KMS-11 (cell line): Measurements from ENCODE around the gene NLRP8.
"Not testable (repeated sequence)": the region's sequence is repeated elsewhere in the genome, so short reads cannot be mapped to it uniquely, and the experiment has no call there.

ENCODE experiments used
- H2AFZ ChIP-seq: fragments of 200-600 bp; sonication (generic); 2 replicates; pipeline ENCODE4 v1.6.1; 2016; ENCODE audit warnings: antibody characterized with exemption, mixed run types, low read depth
- H3K27ac ChIP-seq: fragments of 200-600 bp; sonication (generic); 2 replicates; pipeline ENCODE4 v1.6.1; 2016; ENCODE audit warnings: mild to moderate bottlenecking, mixed run types
- H3K27me3 ChIP-seq: fragments of 200-600 bp; sonication (generic); 2 replicates; pipeline ENCODE4 v1.6.1; 2017; ENCODE audit warnings: mild to moderate bottlenecking, low read depth, mixed run types, moderate library complexity; ENCODE audit not compliant: insufficient read depth
- H3K36me3 ChIP-seq: fragments of 200-600 bp; sonication (generic); 2 replicates; pipeline ENCODE4 v1.6.1; 2017; ENCODE audit warnings: mild to moderate bottlenecking, mixed run types; ENCODE audit not compliant: insufficient read depth
- H3K4me1 ChIP-seq: fragments of 200-600 bp; sonication (generic); 2 replicates; pipeline ENCODE4 v1.6.1; 2016; ENCODE audit warnings: mild to moderate bottlenecking, low read depth, mixed run types; ENCODE audit not compliant: poor library complexity, severe bottlenecking
- H3K4me2 ChIP-seq: fragments of 200-600 bp; sonication (generic); 2 replicates; pipeline ENCODE4 v1.7.0; 2016; ENCODE audit warnings: mild to moderate bottlenecking, mixed run types
- H3K4me3 ChIP-seq: fragments of 200-600 bp; sonication (generic); IDR thresholded peaks from 2 replicates; pipeline ENCODE4 v1.6.1; 2017; ENCODE audit warnings: low read depth, low read length, mixed read lengths; ENCODE audit not compliant: insufficient read depth
- H3K79me2 ChIP-seq: fragments of 200-600 bp; sonication (generic); 2 replicates; pipeline ENCODE4 v1.6.1; 2016; ENCODE audit warnings: low read depth, mixed run types; ENCODE audit not compliant: insufficient read depth
- H3K9ac ChIP-seq: fragments of 200-600 bp; sonication (generic); 2 replicates; pipeline ENCODE4 v1.6.1; 2016; ENCODE audit warnings: mild to moderate bottlenecking, mixed run types
- H4K20me1 ChIP-seq: fragments of 200-600 bp; sonication (generic); 2 replicates; pipeline ENCODE4 v1.6.1; 2016; ENCODE audit warnings: mild to moderate bottlenecking, mixed run types; ENCODE audit not compliant: insufficient read depth
- CTCF ChIP-seq: fragments of 200-600 bp; sonication (generic); conservative IDR thresholded peaks from 2 replicates; pipeline ENCODE4 v1.6.1; 2017; ENCODE audit warnings: low read depth, mild to moderate bottlenecking, antibody characterized with exemption, low read length, moderate library complexity, mixed read lengths

The NLRP8 gene

GRCh38 chr19:55913643-55914268, 33.9 kb upstream of the NLRP8 start:
- Histone ChIP-seq H3K4me2 (no peak overlapping the region), H2AFZ (no peak overlapping the region; the same call in 1 of the 2 replicates), H3K4me3 (no peak overlapping the region), H3K9ac (no peak overlapping the region), H3K79me2 (no peaks in the 10 kb centered on the region), H3K27me3 (no peaks in the 10 kb centered on the region), H4K20me1 (no peaks in the 10 kb centered on the region), H3K27ac (no peak overlapping the region), H3K4me1 (no peaks in the 10 kb centered on the region), H3K36me3 (no peaks in the 10 kb centered on the region)
- peak; percentile 53 for TF ChIP-seq CTCF

GRCh38 chr19:55923556-55923955, 24.1 kb upstream of the NLRP8 start:
- no peak for TF ChIP-seq CTCF
- Histone ChIP-seq H3K27ac (no peak overlapping the region), H3K9ac (no peak overlapping the region), H3K27me3 (no peaks in the 10 kb centered on the region), H3K4me3 (no peak overlapping the region), H4K20me1 (no peaks in the 10 kb centered on the region), H3K4me1 (no peaks in the 10 kb centered on the region), H2AFZ (no peak overlapping the region), H3K36me3 (no peaks in the 10 kb centered on the region), H3K79me2 (no peaks in the 10 kb centered on the region), H3K4me2 (no peak overlapping the region)

- Histone ChIP-seq H3K36me3 (no peaks in the 10 kb centered on the region), H3K27me3 (no peaks in the 10 kb centered on the region), H2AFZ (no peak overlapping the region), H3K27ac (no peak overlapping the region), H3K9ac (no peak overlapping the region), H4K20me1 (no peaks in the 10 kb centered on the region), H3K79me2 (no peaks in the 10 kb centered on the region), H3K4me2 (no peak overlapping the region), H3K4me1 (no peaks in the 10 kb centered on the region), H3K4me3 (no peak overlapping the region)
- TF ChIP-seq CTCF: no peak
Measured at GRCh38 chr19:55927991-55928390, 19.6 kb upstream of the NLRP8 start.

- not testable (repeated sequence) for H4K20me1 ChIP-seq, H3K4me1 ChIP-seq, H3K79me2 ChIP-seq, H3K27ac ChIP-seq, H3K9ac ChIP-seq, H3K36me3 ChIP-seq, H3K27me3 ChIP-seq, H2AFZ ChIP-seq, H3K4me2 ChIP-seq, H3K4me3 ChIP-seq
Measured at GRCh38 chr19:55929258-55929657, 18.4 kb upstream of the NLRP8 start.

- Histone ChIP-seq H3K4me2 (no peak overlapping the region), H3K79me2 (no peaks in the 10 kb centered on the region), H3K4me3 (no peak overlapping the region), H4K20me1 (no peaks in the 10 kb centered on the region), H2AFZ (no peak overlapping the region), H3K27me3 (no peaks in the 10 kb centered on the region), H3K4me1 (no peaks in the 10 kb centered on the region), H3K36me3 (no peaks in the 10 kb centered on the region), H3K27ac (no peak overlapping the region), H3K9ac (no peak overlapping the region)
- no peak for TF ChIP-seq CTCF
Measured at GRCh38 chr19:55930996-55931515, 16.6 kb upstream of the NLRP8 start.
